Choroid plexus epithelial cell (primary cell): ENCODE results near the gene CDK15.

ENCODE experiments used
- DNase-seq: peaks from one replicate; pipeline ENCODE4 v3.0.0-alpha.2; 2010; ENCODE audit warnings: low read depth
- H3K4me3 ChIP-seq: 2 replicates; pipeline ENCODE4 v1.5.1; 2011; ENCODE audit warnings: low read depth, mild to moderate bottlenecking, control low read depth, low read length, moderate library complexity
- TF ChIP-seq, protein P1 (sequence below): conservative IDR thresholded peaks from 2 replicates; pipeline ENCODE4 v1.5.1; 2011; ENCODE audit warnings: low read depth, mild to moderate bottlenecking, control low read depth, inconsistent platforms, low read length, moderate library complexity

Gene CDK15

DNA sequence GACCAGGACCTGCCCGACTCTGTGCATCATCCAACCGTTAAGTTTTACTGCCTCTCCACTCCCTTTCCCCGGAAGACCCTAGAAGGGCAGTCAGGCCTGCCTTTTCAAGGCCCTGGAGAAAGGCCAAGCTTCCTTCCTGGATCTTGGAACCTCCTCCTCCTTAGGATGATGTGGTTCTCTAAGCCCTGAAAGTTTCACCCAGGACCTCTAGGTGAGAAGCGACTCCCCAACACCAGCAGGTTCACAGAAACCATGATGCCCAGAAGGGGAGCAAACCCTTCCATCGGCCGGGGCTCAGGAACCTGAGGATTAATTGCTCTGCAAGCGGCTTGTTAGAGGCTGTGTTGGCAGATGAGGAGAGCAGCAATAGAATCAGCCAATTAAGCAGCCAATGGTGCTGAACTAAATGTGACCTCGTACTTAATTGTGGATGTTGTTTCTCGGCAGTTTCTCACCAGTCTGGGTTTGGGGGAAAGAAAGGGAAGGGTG is 133.2 kb downstream of the CDK15 start:
- DNase-seq = no peak
- TF ChIP-seq, protein P1, sequence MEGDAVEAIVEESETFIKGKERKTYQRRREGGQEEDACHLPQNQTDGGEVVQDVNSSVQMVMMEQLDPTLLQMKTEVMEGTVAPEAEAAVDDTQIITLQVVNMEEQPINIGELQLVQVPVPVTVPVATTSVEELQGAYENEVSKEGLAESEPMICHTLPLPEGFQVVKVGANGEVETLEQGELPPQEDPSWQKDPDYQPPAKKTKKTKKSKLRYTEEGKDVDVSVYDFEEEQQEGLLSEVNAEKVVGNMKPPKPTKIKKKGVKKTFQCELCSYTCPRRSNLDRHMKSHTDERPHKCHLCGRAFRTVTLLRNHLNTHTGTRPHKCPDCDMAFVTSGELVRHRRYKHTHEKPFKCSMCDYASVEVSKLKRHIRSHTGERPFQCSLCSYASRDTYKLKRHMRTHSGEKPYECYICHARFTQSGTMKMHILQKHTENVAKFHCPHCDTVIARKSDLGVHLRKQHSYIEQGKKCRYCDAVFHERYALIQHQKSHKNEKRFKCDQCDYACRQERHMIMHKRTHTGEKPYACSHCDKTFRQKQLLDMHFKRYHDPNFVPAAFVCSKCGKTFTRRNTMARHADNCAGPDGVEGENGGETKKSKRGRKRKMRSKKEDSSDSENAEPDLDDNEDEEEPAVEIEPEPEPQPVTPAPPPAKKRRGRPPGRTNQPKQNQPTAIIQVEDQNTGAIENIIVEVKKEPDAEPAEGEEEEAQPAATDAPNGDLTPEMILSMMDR = no peak
- no peak overlapping the region for H3K4me3 ChIP-seq

DNA sequence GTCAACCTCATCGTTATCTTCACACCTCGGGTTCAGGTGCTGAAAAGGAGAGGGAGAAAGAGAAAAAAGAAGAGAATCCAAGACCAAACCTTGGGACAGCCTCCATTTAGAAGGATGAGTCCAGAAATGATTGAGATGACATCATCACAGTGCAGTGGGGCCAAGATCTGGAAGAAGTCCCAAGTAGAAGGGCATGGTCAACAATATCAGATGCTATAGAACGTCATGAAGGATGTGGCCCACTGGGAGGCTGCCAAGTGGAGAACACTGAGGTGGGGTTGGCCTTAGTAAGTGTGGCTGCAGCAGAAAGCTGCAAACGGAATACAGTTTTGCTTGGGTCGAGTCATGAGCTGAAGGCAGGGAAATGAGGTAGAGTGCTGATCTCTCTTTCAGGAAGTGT is 136.2 kb downstream of the CDK15 start:
- no peak overlapping the region for H3K4me3 ChIP-seq
- no peak for DNase-seq
- TF ChIP-seq, protein P1 = no peak
